HG03060 (cell line): Measurements from ENCODE around the gene HDGFL2.
"Not testable (repeated sequence)": the region's sequence is repeated elsewhere in the genome, so short reads cannot be mapped to it uniquely, and the experiment has no call there.

Source experiments
- ATAC-seq: cut with Tn5 transposase; IDR thresholded peaks from one replicate; pipeline ENCODE4 v1.9.1; 2021; ENCODE audit warnings: low read depth, moderate number of reproducible peaks; ENCODE audit not compliant: unreplicated experiment

The HDGFL2 gene

GRCh38 chr19:4511300-4512054 is 39.4 kb downstream of the HDGFL2 start:
- no peak for ATAC-seq

GRCh38 chr19:4512070-4512469 is 40.0 kb downstream of the HDGFL2 start:
- no peak for ATAC-seq

GRCh38 chr19:4513248-4513647 is 41.2 kb downstream of the HDGFL2 start:
- no peak for ATAC-seq

DNA sequence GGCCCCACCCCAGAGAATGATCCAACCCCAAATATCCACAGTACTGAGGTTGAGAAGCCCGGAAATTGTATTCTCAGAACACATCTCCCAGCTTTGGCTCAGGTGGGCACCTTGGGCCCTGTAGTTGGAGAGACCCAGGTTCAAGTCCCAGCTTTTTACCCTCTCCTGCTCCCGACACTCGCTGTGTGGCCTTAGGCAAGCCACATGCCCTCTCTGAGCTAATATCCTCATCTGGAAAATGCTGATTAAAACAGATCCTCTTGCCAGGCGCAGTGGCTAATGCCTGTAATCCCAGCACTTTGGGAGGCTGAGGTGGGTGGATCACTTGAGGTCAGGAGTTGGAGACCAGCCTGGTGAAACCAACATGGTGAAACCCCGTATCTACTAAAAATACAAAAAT is 43.6 kb downstream of the HDGFL2 start:
- ATAC-seq, result no peak

GRCh38 chr19:4516199-4516938 is 44.3 kb downstream of the HDGFL2 start:
- ATAC-seq, result no peak

GRCh38 chr19:4516939-4517300 is 44.8 kb downstream of the HDGFL2 start:
- no peak for ATAC-seq

DNA sequence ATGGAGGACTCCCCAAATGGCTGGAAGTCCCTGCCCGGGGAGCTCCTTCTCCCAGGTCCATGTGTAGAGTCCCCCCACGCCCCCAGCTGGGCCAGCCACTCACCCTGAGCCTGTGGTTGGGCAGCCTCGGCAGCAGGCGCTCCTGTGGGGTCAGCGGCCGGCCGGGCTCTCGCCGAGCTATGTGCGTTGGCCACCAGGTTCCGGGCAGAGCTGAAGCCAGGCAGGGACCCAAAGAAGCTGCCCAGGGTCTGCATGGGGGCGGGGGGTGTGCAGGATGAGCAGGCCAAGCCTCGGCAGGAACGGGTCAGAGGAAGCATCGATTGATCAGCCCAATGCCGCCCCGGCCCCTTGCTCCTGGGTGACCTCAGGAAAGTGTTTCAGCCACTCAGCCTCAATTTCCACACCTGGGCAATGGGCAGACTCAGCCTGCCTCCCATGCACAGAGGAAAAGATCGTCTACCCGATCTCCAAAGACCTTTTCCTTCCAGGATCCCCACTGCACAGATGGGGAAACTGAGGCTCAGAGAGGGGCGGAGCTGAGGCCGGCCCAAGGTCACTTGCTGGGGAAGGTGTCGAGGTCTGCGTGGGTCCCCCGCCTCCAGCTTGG is 45.5 kb downstream of the HDGFL2 start:
- ATAC-seq, result no peak

- no peak for ATAC-seq
Observed at GRCh38 chr19:4518345-4519171, 46.5 kb downstream of the HDGFL2 start, which contains the start of gene PLIN4. PLIN4 (minus strand) TSS chr19:4518486; CDS start chr19:4518272, 214 bp downstream.

GRCh38 chr19:4519172-4519496 is 47.0 kb downstream of the HDGFL2 start:
- no peak for ATAC-seq

GRCh38 chr19:4519521-4520277 is 47.6 kb downstream of the HDGFL2 start:
- no peak for ATAC-seq

GRCh38 chr19:4521170-4521887 is 49.2 kb downstream of the HDGFL2 start:
- ATAC-seq, result no peak

- no peak for ATAC-seq
Observed at GRCh38 chr19:4521888-4522242, 49.8 kb downstream of the HDGFL2 start.

GRCh38 chr19:4522291-4523002 is 50.4 kb downstream of the HDGFL2 start:
- ATAC-seq, result no peak

- ATAC-seq, result no peak
Observed at GRCh38 chr19:4523306-4524110, 51.4 kb downstream of the HDGFL2 start.

GRCh38 chr19:4524808-4525562 is 52.9 kb downstream of the HDGFL2 start:
- no peak for ATAC-seq

DNA sequence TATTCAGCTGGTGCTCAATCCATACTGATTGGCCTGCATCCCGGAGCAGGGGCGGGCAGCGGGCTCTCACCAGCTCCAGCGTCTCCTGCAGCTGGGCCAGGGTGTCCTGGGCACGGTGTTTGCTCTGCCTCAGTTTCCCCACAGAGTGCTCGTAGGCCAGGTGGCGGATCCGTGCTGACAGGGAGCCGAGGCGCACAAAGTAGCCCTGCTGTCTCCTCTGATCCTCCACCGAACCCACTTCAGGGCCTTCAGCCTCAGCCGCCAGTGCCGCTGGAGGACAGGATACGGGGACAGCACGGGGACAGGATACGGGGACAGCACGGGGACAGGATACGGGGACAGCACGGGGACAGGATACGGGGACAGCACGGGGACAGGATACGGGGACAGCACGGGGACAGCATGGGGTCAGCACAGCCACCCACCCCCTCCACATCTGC is 53.5 kb downstream of the HDGFL2 start:
- ATAC-seq, result no peak

DNA sequence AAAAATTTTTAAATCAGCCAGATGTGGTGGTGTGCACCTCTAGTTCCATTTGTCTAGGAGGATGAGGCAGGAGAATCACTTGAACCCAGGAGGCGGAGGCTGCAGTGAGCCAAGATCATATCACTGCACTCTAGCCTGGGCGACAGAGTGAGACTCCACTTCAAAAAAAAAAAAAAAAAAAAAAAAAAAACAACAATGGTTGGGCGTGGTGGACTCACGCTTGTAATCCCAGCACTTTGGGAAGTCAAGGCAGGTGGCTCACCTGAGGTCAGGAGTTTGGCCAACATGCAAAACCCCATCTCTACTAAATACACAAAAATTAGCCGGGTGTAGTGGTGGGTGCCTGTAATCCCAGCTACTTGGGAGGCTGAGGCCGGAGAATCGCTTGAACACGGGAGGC is 55.3 kb downstream of the HDGFL2 start:
- not testable (repeated sequence) for ATAC-seq
